GM18909 (cell line): Measurements from ENCODE around the gene SREBF2.
"Not testable (repeated sequence)": the region's sequence is repeated elsewhere in the genome, so short reads cannot be mapped to it uniquely, and the experiment has no call there.

Experiments
- ATAC-seq: cut with Tn5 transposase; IDR thresholded peaks from one replicate; pipeline ENCODE4 v1.9.1; 2021; ENCODE audit warnings: mild to moderate bottlenecking; ENCODE audit not compliant: unreplicated experiment, poor library complexity

The SREBF2 gene

GRCh38 chr22:41841085-41841712 is 8.3 kb downstream of the SREBF2 start:
- ATAC-seq = no peak

GRCh38 chr22:41842996-41843970 is 10.4 kb downstream of the SREBF2 start:
- no peak for ATAC-seq

GRCh38 chr22:41844036-41844435 is 11.1 kb downstream of the SREBF2 start:
- ATAC-seq = no peak

- no peak for ATAC-seq
Observed at GRCh38 chr22:41844513-41844912, 11.6 kb downstream of the SREBF2 start.

- no peak for ATAC-seq
Observed at GRCh38 chr22:41845380-41846267, 12.7 kb downstream of the SREBF2 start.

GRCh38 chr22:41846268-41846987 is 13.5 kb downstream of the SREBF2 start:
- ATAC-seq = no peak

GRCh38 chr22:41847300-41847699 is 14.4 kb downstream of the SREBF2 start:
- no peak for ATAC-seq

- ATAC-seq = no peak
Observed at GRCh38 chr22:41848468-41848867, 15.6 kb downstream of the SREBF2 start.

- ATAC-seq = no peak
Observed at GRCh38 chr22:41856469-41856868, 23.6 kb downstream of the SREBF2 start.

- ATAC-seq = no peak
Observed at GRCh38 chr22:41857155-41857859, 24.4 kb downstream of the SREBF2 start.

- ATAC-seq = no peak
Observed at GRCh38 chr22:41857860-41858199, 24.9 kb downstream of the SREBF2 start.

GRCh38 chr22:41862160-41862529 is 29.2 kb downstream of the SREBF2 start:
- peak; percentile 48 for ATAC-seq

- peak; percentile 61 for ATAC-seq
Observed at GRCh38 chr22:41862530-41863266, 29.8 kb downstream of the SREBF2 start.

- no peak for ATAC-seq
Observed at GRCh38 chr22:41863472-41863871, 30.6 kb downstream of the SREBF2 start.

- ATAC-seq = no peak
Observed at GRCh38 chr22:41868556-41868955, 35.7 kb downstream of the SREBF2 start.

GRCh38 chr22:41870081-41870480 is 37.2 kb downstream of the SREBF2 start:
- ATAC-seq = not testable (repeated sequence)

- no peak for ATAC-seq
Observed at GRCh38 chr22:41870786-41871185, 37.9 kb downstream of the SREBF2 start.

GRCh38 chr22:41873391-41873790 is 40.5 kb downstream of the SREBF2 start:
- ATAC-seq = no peak

GRCh38 chr22:41874090-41874489 is 41.2 kb downstream of the SREBF2 start:
- ATAC-seq = no peak
